Liver (tissue), 9 donors: Measurements from ENCODE around the gene IFT43. TPM values are rescaled to one million over a fixed set of nuclear protein-coding genes. Genes with fewer than 3 reads are reported as not detected.

Experiments used
- DNase-seq: peaks from one replicate; pipeline ENCODE4 v3.0.0-alpha.2; 2017; ENCODE audit warnings: low spot score
- H3K27ac ChIP-seq, 2 donors: one replicate each; pipeline ENCODE4 v1.7.0; 2013; ENCODE audit warnings: inconsistent platforms in 2 of 2, low read length in 2 of 2, control low read depth in 1 of 2, low read depth in 1 of 2, mild to moderate bottlenecking in 1 of 2
- H3K27me3 ChIP-seq, 4 donors: one replicate each; pipeline versions ENCODE4 v1.6.1 to v1.7.0; 2013; ENCODE audit warnings: low read length in 3 of 4, inconsistent platforms in 1 of 4, mild to moderate bottlenecking in 1 of 4, moderate library complexity in 1 of 4; ENCODE audit not compliant: control insufficient read depth in 4 of 4, insufficient read depth in 4 of 4
- H3K36me3 ChIP-seq, 4 donors: one replicate each; pipeline versions ENCODE4 v1.6.1 to v1.7.0; 2013; ENCODE audit warnings: low read length in 3 of 4, mild to moderate bottlenecking in 3 of 4, low read depth in 1 of 4, moderate library complexity in 1 of 4; ENCODE audit not compliant: control insufficient read depth in 4 of 4, insufficient read depth in 3 of 4
- H3K4me1 ChIP-seq, 4 donors: one replicate each; pipeline versions ENCODE4 v1.6.1 to v1.7.0; 2013; ENCODE audit warnings: low read length in 3 of 4, mild to moderate bottlenecking in 3 of 4, moderate library complexity in 1 of 4; ENCODE audit not compliant: control insufficient read depth in 4 of 4, insufficient read depth in 4 of 4
- H3K4me3 ChIP-seq, 3 donors: one replicate each; pipeline versions ENCODE4 v1.6.1 to v1.7.0; 2013; ENCODE audit warnings: low read length in 3 of 3, control low read depth in 1 of 3, low read depth in 1 of 3, mild to moderate bottlenecking in 1 of 3
- H3K9ac ChIP-seq, 2 donors: one replicate each; pipeline ENCODE4 v1.7.0; 2013; ENCODE audit warnings: low read length in 2 of 2, mild to moderate bottlenecking in 2 of 2, moderate library complexity in 2 of 2, control low read depth in 1 of 2, low read depth in 1 of 2
- H3K9me3 ChIP-seq, 4 donors: one replicate each; pipeline versions ENCODE4 v1.6.1 to v1.7.0; 2013; ENCODE audit warnings: low read length in 3 of 4; ENCODE audit not compliant: control insufficient read depth in 4 of 4
- ATF3 ChIP-seq: IDR thresholded peaks from 2 replicates; pipeline ENCODE4 v1.6.1; 2016; ENCODE audit warnings: antibody characterized with exemption
- CTCF ChIP-seq: fragments of 150-350 bp; IDR thresholded peaks from 2 replicates; pipeline ENCODE4 v1.5.1; 2017; ENCODE audit warnings: improper control_type of control experiment, low read depth, low read length; ENCODE audit not compliant: missing input control
- FOXA1 ChIP-seq: IDR thresholded peaks from 2 replicates; pipeline ENCODE4 v1.6.1; 2016; ENCODE audit warnings: antibody characterized with exemption
- FOXA2 ChIP-seq: IDR thresholded peaks from 2 replicates; pipeline ENCODE4 v1.6.1; 2016; ENCODE audit warnings: antibody characterized with exemption
- GABPA ChIP-seq, 2 donors: IDR thresholded peaks in 1 of 2; conservative IDR thresholded peaks in 1 of 2; 2 replicates each; pipeline ENCODE4 v1.6.1; 2016; ENCODE audit warnings: antibody characterized with exemption in 2 of 2, mild to moderate bottlenecking in 1 of 2, moderate library complexity in 1 of 2
- HNF4A ChIP-seq, 2 donors: conservative IDR thresholded peaks; 2 replicates each; pipeline ENCODE4 v1.6.1; 2016; ENCODE audit warnings: antibody characterized with exemption in 2 of 2, mild to moderate bottlenecking in 2 of 2
- HNF4G ChIP-seq: IDR thresholded peaks from 2 replicates; pipeline ENCODE4 v1.6.1; 2016; ENCODE audit warnings: antibody characterized with exemption
- JUND ChIP-seq, 2 donors: IDR thresholded peaks; 2 replicates each; pipeline ENCODE4 v1.6.1; 2016; ENCODE audit warnings: antibody characterized with exemption in 2 of 2
- MAX ChIP-seq: IDR thresholded peaks from 2 replicates; pipeline ENCODE4 v1.6.1; 2016; ENCODE audit warnings: antibody characterized with exemption
- NR2F2 ChIP-seq: IDR thresholded peaks from 2 replicates; pipeline ENCODE4 v1.6.1; 2016; ENCODE audit warnings: antibody characterized with exemption
- RAD21 ChIP-seq, 2 donors: IDR thresholded peaks; 2 replicates each; pipeline ENCODE4 v1.6.1; 2016; ENCODE audit warnings: antibody characterized with exemption in 2 of 2, mild to moderate bottlenecking in 2 of 2
- RXRA ChIP-seq, 2 donors: IDR thresholded peaks; 2 replicates each; pipeline ENCODE4 v1.6.1; 2017 to 2018; ENCODE audit warnings: antibody characterized with exemption in 2 of 2, mild to moderate bottlenecking in 1 of 2
- SP1 ChIP-seq: IDR thresholded peaks from 2 replicates; pipeline ENCODE4 v1.6.1; 2018; ENCODE audit warnings: antibody characterized with exemption, mild to moderate bottlenecking
- YY1 ChIP-seq: IDR thresholded peaks from 2 replicates; pipeline ENCODE4 v1.6.1; 2016; ENCODE audit warnings: antibody characterized with exemption, mild to moderate bottlenecking
- ZBTB33 ChIP-seq: IDR thresholded peaks from 2 replicates; pipeline ENCODE4 v1.6.1; 2016; ENCODE audit warnings: antibody characterized with exemption
- WGBS: extraction: QIAGEN DNeasy Blood & Tissue Kit; methylation state at CpG from one replicate; pipeline ENCODE4 v1.1.7; 2013; 5-methylcytosine and 5-hydroxymethylcytosine counted together
- polyA plus RNA-seq, 2 donors: library from polyadenylated mRNA; stranded (reverse) in 1 of 2; unstranded in 1 of 2; fragments of 200-250 nt in 1 of 2; fragments of >200 nt in 1 of 2; fragmentation: Nextera tagmentation in 1 of 2; extraction: Ambion mirVana in 1 of 2; gene quantifications; one replicate each; pipeline versions ENCODE4 v1.2.1 to v1.2.3, GENCODE V29; 2013 to 2015
- total RNA-seq, 2 donors: library from RNA; depleted of rRNA; stranded (reverse); fragments of >200 nt; gene quantifications; one replicate each; pipeline ENCODE4 v1.2.3, GENCODE V29; 2014
- donor health status: healthy.
- donor health status: healthy.
- donor health status: healthy.
- donor health status: healthy.
- donor health status: healthy.

The IFT43 gene
- total and polyA plus RNA-seq, 4 donors, result 7.8 to 33.6 (median 19.3) TPM

- WGBS, result 85% methylated on average over 4 of the region's 4 CpGs
- no peak overlapping the region for H3K27ac ChIP-seq
- no peak for TF ChIP-seq HNF4G
- no peak for TF ChIP-seq NR2F2
- TF ChIP-seq JUND (IDR thresholded peaks at IDR 0.05), result no peak
- TF ChIP-seq YY1, result no peak
- no peak for TF ChIP-seq RXRA (IDR thresholded peaks at IDR 0.05)
- TF ChIP-seq MAX, result no peak
- no peak for TF ChIP-seq CTCF
- no peak for TF ChIP-seq ATF3
- TF ChIP-seq SP1, result no peak
- TF ChIP-seq FOXA1, result no peak
- no peak for TF ChIP-seq GABPA (IDR thresholded peaks at IDR 0.05 in 1 of 2, conservative IDR thresholded peaks at IDR 0.05 in 1 of 2)
- no peak for TF ChIP-seq RAD21 (IDR thresholded peaks at IDR 0.05)
Observed at GRCh38 chr14:76086636-76087035, 101.1 kb downstream of the IFT43 start.

GRCh38 chr14:76088326-76088725 is 102.8 kb downstream of the IFT43 start:
- H3K4me1 ChIP-seq, result no peaks in the 10 kb centered on the region
- DNase-seq, result no peak
- H3K9me3 ChIP-seq, result no peaks in the 10 kb centered on the region
- 75% methylated on average over 8 of the region's 8 CpGs for WGBS
- H3K27ac ChIP-seq, result no peak overlapping the region
- H3K4me3 ChIP-seq, result no peak overlapping the region
- no peaks in the 10 kb centered on the region for H3K27me3 ChIP-seq
- TF ChIP-seq HNF4A (conservative IDR thresholded peaks at IDR 0.05), result no peak
- no peak for TF ChIP-seq JUND (IDR thresholded peaks at IDR 0.05)
- no peak for TF ChIP-seq ATF3
- no peak for TF ChIP-seq FOXA2
- no peak for TF ChIP-seq NR2F2
- no peak for TF ChIP-seq SP1
- no peak for TF ChIP-seq RXRA (IDR thresholded peaks at IDR 0.05)
- TF ChIP-seq CTCF, result no peak
- TF ChIP-seq ZBTB33, result no peak
- TF ChIP-seq FOXA1, result no peak
- TF ChIP-seq MAX, result no peak
- H3K9ac ChIP-seq, result no peak overlapping the region
- H3K36me3 ChIP-seq, result peaks cover 0 to 3% (median under 1%) of the 10 kb centered on the region in 4 donors

More at GRCh38 chr14:76086636-76087035, 101.1 kb downstream of the IFT43 start:
- Histone ChIP-seq H3K4me3 (no peak overlapping the region), H3K36me3 (peaks cover 2 to 9% (median 6%) of the 10 kb centered on the region in 4 donors), H3K9ac (no peak overlapping the region), H3K4me1 (no peaks in the 10 kb centered on the region), H3K9me3 (no peaks in the 10 kb centered on the region), H3K27me3 (no peaks in the 10 kb centered on the region)
- no peak for DNase-seq
